HEK293 (cell line): ENCODE measurements around the gene IL6R.

Experiments
- CTCF ChIA-PET: fragments of 350-600 bp; formaldehyde crosslinking; extraction: SDS; loops from one replicate; lab custom pipeline; 2021; ENCODE audit warnings: antibody characterized with exemption; lab: Yijun Ruan, JAX
- POLR2A ChIA-PET: fragments of 300-600 bp; formaldehyde crosslinking; extraction: SDS; loops from one replicate; lab custom pipeline; 2020; ENCODE audit warnings: antibody characterized with exemption, inconsistent platforms; lab: Yijun Ruan, JAX
- H3K27ac ChIP-seq: fragments of 200-500 bp; sonication (Bioruptor generic); 2 replicates; pipeline ENCODE4 v1.5.1; 2014; ENCODE audit warnings: low read depth, low read length, control low read depth, inconsistent platforms; ENCODE audit errors: extremely low read depth
- H3K36me3 ChIP-seq, 2 experiments: fragments of 200-500 bp in 1 of 2; sonication (Bioruptor generic) in 1 of 2; 1 replicate in 1 of 2; 2 replicates in 1 of 2; pipeline ENCODE4 v1.5.1; 2014 to 2017; ENCODE audit warnings: inconsistent platforms in 2 of 2, low read length in 2 of 2; ENCODE audit not compliant: control insufficient read depth in 2 of 2, insufficient read depth in 1 of 2
- H3K4me1 ChIP-seq: fragments of 200-500 bp; sonication (Bioruptor generic); 2 replicates; pipeline ENCODE4 v1.5.1; 2014; ENCODE audit warnings: mild to moderate bottlenecking, low read length, inconsistent platforms; ENCODE audit not compliant: control insufficient read depth, insufficient read depth
- H3K4me3 ChIP-seq: 2 replicates; pipeline ENCODE4 v1.5.1; 2011; ENCODE audit warnings: low read depth, mild to moderate bottlenecking, control low read depth, low read length, moderate library complexity
- H3K9me3 ChIP-seq: fragments of 200-500 bp; sonication (Bioruptor generic); 2 replicates; pipeline ENCODE4 v1.5.1; 2014; ENCODE audit warnings: low read depth, low read length, inconsistent platforms; ENCODE audit not compliant: control insufficient read depth, insufficient read depth
- GFI1B ChIP-seq: fragments of 450-650 bp; formaldehyde crosslinking; IDR thresholded peaks from 2 replicates; pipeline ENCODE4 v1.5.1; 2016; ENCODE audit warnings: missing biosample characterization, missing genetic modification characterization
- KLF10 ChIP-seq: fragments of 450-650 bp; IDR thresholded peaks from 2 replicates; pipeline ENCODE4 v1.5.1; 2018; ENCODE audit warnings: missing biosample characterization, mild to moderate bottlenecking, missing genetic modification characterization
- RBAK ChIP-seq: fragments of 450-650 bp; formaldehyde crosslinking; IDR thresholded peaks from 2 replicates; pipeline ENCODE4 v1.5.1; 2016; ENCODE audit warnings: missing biosample characterization, missing genetic modification characterization
- SCRT2 ChIP-seq: fragments of 450-650 bp; formaldehyde crosslinking; IDR thresholded peaks from 2 replicates; pipeline ENCODE4 v1.5.1; 2016; ENCODE audit warnings: missing biosample characterization, missing genetic modification characterization
- SETDB1 ChIP-seq: IDR thresholded peaks from one replicate; pipeline ENCODE4 v1.6.1; 2017; ENCODE audit warnings: mild to moderate bottlenecking, low read length, moderate library complexity, mixed read lengths; ENCODE audit not compliant: insufficient read length
- ZBTB20 ChIP-seq: fragments of 450-650 bp; formaldehyde crosslinking; IDR thresholded peaks from 2 replicates; pipeline ENCODE4 v1.5.1; 2016; ENCODE audit warnings: missing biosample characterization, missing genetic modification characterization
- ZNF10 ChIP-seq: fragments of 450-650 bp; formaldehyde crosslinking; IDR thresholded peaks from 2 replicates; pipeline ENCODE4 v1.5.1; 2017; ENCODE audit warnings: missing biosample characterization, missing genetic modification characterization
- ZNF2 ChIP-seq: fragments of 450-650 bp; formaldehyde crosslinking; IDR thresholded peaks from 2 replicates; pipeline ENCODE4 v1.5.1; 2016; ENCODE audit warnings: missing biosample characterization, missing genetic modification characterization
- ZNF23 ChIP-seq: fragments of 450-650 bp; formaldehyde crosslinking; IDR thresholded peaks from 2 replicates; pipeline ENCODE4 v1.5.1; 2016; ENCODE audit warnings: missing biosample characterization, missing genetic modification characterization, borderline replicate concordance
- ZNF24 ChIP-seq: fragments of 450-650 bp; formaldehyde crosslinking; IDR thresholded peaks from 2 replicates; pipeline ENCODE4 v1.5.1; 2016; ENCODE audit warnings: missing biosample characterization, missing genetic modification characterization
- ZNF394 ChIP-seq: fragments of 450-650 bp; formaldehyde crosslinking; IDR thresholded peaks from 2 replicates; pipeline ENCODE4 v1.5.1; 2016; ENCODE audit warnings: missing biosample characterization, missing genetic modification characterization, mild to moderate bottlenecking, moderate library complexity, borderline replicate concordance
- ZNF423 ChIP-seq: fragments of 450-650 bp; formaldehyde crosslinking; IDR thresholded peaks from 2 replicates; pipeline ENCODE4 v1.5.1; 2016; ENCODE audit warnings: missing biosample characterization, missing genetic modification characterization
- ZNF530 ChIP-seq: fragments of 450-650 bp; formaldehyde crosslinking; IDR thresholded peaks from 2 replicates; pipeline ENCODE4 v1.5.1; 2016; ENCODE audit warnings: low read depth, missing biosample characterization, missing genetic modification characterization
- ZNF626 ChIP-seq: fragments of 450-650 bp; sonication (Bioruptor Pico); formaldehyde crosslinking; IDR thresholded peaks from 2 replicates; pipeline ENCODE4 v1.5.1; 2018; ENCODE audit warnings: missing biosample characterization, missing genetic modification characterization, inconsistent platforms
- ZNF654 ChIP-seq: fragments of 450-650 bp; formaldehyde crosslinking; IDR thresholded peaks from 2 replicates; pipeline ENCODE4 v1.5.1; 2016; ENCODE audit warnings: low read depth, missing biosample characterization, missing genetic modification characterization
- ZNF677 ChIP-seq: fragments of 450-650 bp; IDR thresholded peaks from 2 replicates; pipeline ENCODE4 v1.5.0; 2018; ENCODE audit warnings: missing biosample characterization, mild to moderate bottlenecking, missing genetic modification characterization, moderate library complexity
- ZNF843 ChIP-seq: fragments of 450-650 bp; formaldehyde crosslinking; IDR thresholded peaks from 2 replicates; pipeline ENCODE4 v1.5.1; 2016; ENCODE audit warnings: missing biosample characterization, missing genetic modification characterization
- ZSCAN30 ChIP-seq: fragments of 450-650 bp; IDR thresholded peaks from 2 replicates; pipeline ENCODE4 v1.5.1; 2018; ENCODE audit warnings: missing biosample characterization, mild to moderate bottlenecking, missing genetic modification characterization, moderate library complexity
- ZXDB ChIP-seq: fragments of 450-650 bp; formaldehyde crosslinking; IDR thresholded peaks from 2 replicates; pipeline ENCODE4 v1.5.1; 2016; ENCODE audit warnings: missing biosample characterization, missing genetic modification characterization
- TF ChIP-seq, protein P1 (sequence below): fragments of 450-650 bp; formaldehyde crosslinking; IDR thresholded peaks from 2 replicates; pipeline ENCODE4 v1.5.1; 2016; ENCODE audit warnings: missing biosample characterization, missing genetic modification characterization
- TF ChIP-seq, protein P2 (sequence below): fragments of 450-650 bp; formaldehyde crosslinking; IDR thresholded peaks from 2 replicates; pipeline ENCODE4 v1.5.1; 2016; ENCODE audit warnings: missing biosample characterization, missing genetic modification characterization
- TF ChIP-seq, protein P3 (sequence below): fragments of 450-650 bp; formaldehyde crosslinking; IDR thresholded peaks from 2 replicates; pipeline ENCODE4 v1.5.1; 2017; ENCODE audit warnings: missing biosample characterization, missing genetic modification characterization
- TF ChIP-seq, protein P4 (sequence below): sonication (generic); formaldehyde crosslinking; IDR thresholded peaks from 2 replicates; pipeline ENCODE4 v1.8.1; 2022; ENCODE audit warnings: mild to moderate bottlenecking, moderate library complexity, missing genetic modification reagents

The IL6R gene

GRCh38 chr1:154467434-154468102 is 62.4 kb downstream of the IL6R start:
- ChIA-PET POLR2A (no interaction called here), CTCF (interaction anchor here (0.6 to 1.7 kb wide), 3 partner anchors 67 to 133 kb away, joined by 3 to 6 read pairs (median 4); no protein-coding TSS in a partner anchor)

GRCh38 chr1:154468535-154469250 is 63.5 kb downstream of the IL6R start:
- H3K27ac ChIP-seq: no peak overlapping the region
- ChIA-PET CTCF (interaction anchor here (0.5 to 1.7 kb wide), 3 partner anchors 60 to 134 kb away, joined by 3 to 6 read pairs (median 4); no protein-coding TSS in a partner anchor), POLR2A (interaction anchor here (0.6 kb wide), 1 partner anchor 491 kb away, joined by 5 read pairs; no protein-coding TSS in a partner anchor)
- no peak overlapping the region for H3K4me3 ChIP-seq
- no peaks in the 10 kb centered on the region for H3K36me3 ChIP-seq
- no peaks in the 10 kb centered on the region for H3K9me3 ChIP-seq
- no peak for TF ChIP-seq GFI1B (tag by site-specific recombination)
- H3K4me1 ChIP-seq: no peaks in the 10 kb centered on the region

More at GRCh38 chr1:154467434-154468102, 62.4 kb downstream of the IL6R start:
- Histone ChIP-seq H3K9me3 (no peaks in the 10 kb centered on the region), H3K4me1 (no peaks in the 10 kb centered on the region), H3K27ac (no peak overlapping the region), H3K4me3 (no peak overlapping the region), H3K36me3 (no peaks in the 10 kb centered on the region)
- TF ChIP-seq, protein P1, sequence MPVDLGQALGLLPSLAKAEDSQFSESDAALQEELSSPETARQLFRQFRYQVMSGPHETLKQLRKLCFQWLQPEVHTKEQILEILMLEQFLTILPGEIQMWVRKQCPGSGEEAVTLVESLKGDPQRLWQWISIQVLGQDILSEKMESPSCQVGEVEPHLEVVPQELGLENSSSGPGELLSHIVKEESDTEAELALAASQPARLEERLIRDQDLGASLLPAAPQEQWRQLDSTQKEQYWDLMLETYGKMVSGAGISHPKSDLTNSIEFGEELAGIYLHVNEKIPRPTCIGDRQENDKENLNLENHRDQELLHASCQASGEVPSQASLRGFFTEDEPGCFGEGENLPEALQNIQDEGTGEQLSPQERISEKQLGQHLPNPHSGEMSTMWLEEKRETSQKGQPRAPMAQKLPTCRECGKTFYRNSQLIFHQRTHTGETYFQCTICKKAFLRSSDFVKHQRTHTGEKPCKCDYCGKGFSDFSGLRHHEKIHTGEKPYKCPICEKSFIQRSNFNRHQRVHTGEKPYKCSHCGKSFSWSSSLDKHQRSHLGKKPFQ (tag by site-specific recombination): no peak
- TF ChIP-seq RBAK (no peak), ZNF24 (tag by site-specific recombination) (no peak), ZNF10 (no peak), SCRT2 (no peak)
- TF ChIP-seq, protein P2, sequence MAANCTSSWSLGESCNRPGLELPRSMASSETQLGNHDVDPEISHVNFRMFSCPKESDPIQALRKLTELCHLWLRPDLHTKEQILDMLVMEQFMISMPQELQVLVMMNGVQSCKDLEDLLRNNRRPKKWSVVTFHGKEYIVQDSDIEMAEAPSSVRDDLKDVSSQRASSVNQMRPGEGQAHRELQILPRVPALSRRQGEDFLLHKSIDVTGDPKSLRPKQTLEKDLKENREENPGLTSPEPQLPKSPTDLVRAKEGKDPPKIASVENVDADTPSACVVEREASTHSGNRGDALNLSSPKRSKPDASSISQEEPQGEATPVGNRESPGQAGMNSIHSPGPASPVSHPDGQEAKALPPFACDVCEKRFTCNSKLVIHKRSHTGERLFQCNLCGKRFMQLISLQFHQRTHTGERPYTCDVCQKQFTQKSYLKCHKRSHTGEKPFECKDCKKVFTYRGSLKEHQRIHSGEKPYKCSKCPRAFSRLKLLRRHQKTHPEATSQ (tag by site-specific recombination): no peak

- POLR2A ChIA-PET: no interaction called here
- Histone ChIP-seq H3K4me3 (no peak overlapping the region), H3K36me3 (no peaks in the 10 kb centered on the region), H3K4me1 (no peaks in the 10 kb centered on the region), H3K27ac (no peak overlapping the region), H3K9me3 (no peaks in the 10 kb centered on the region)
- CTCF ChIA-PET: interaction anchor here (0.7 kb wide), 1 partner anchor 61 kb away, joined by 4 read pairs; no protein-coding TSS in a partner anchor
- TF ChIP-seq KLF10: no peak
- no peak for TF ChIP-seq ZNF394 (tag by site-specific recombination)
- TF ChIP-seq ZNF677 (tag by site-specific recombination): no peak
- no peak for TF ChIP-seq ZNF2 (tag by site-specific recombination)
- no peak for TF ChIP-seq ZNF530 (tag by site-specific recombination)
- no peak for TF ChIP-seq ZBTB20 (tag by site-specific recombination)
- no peak for TF ChIP-seq ZNF23
- TF ChIP-seq ZSCAN30 (tag by site-specific recombination): no peak
- TF ChIP-seq ZNF626 (tag by site-specific recombination): no peak
- TF ChIP-seq, protein P3, sequence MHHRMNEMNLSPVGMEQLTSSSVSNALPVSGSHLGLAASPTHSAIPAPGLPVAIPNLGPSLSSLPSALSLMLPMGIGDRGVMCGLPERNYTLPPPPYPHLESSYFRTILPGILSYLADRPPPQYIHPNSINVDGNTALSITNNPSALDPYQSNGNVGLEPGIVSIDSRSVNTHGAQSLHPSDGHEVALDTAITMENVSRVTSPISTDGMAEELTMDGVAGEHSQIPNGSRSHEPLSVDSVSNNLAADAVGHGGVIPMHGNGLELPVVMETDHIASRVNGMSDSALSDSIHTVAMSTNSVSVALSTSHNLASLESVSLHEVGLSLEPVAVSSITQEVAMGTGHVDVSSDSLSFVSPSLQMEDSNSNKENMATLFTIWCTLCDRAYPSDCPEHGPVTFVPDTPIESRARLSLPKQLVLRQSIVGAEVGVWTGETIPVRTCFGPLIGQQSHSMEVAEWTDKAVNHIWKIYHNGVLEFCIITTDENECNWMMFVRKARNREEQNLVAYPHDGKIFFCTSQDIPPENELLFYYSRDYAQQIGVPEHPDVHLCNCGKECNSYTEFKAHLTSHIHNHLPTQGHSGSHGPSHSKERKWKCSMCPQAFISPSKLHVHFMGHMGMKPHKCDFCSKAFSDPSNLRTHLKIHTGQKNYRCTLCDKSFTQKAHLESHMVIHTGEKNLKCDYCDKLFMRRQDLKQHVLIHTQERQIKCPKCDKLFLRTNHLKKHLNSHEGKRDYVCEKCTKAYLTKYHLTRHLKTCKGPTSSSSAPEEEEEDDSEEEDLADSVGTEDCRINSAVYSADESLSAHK (tag by site-specific recombination): no peak
- no peak for TF ChIP-seq ZXDB (tag by site-specific recombination)
- TF ChIP-seq SETDB1: no peak
- no peak for TF ChIP-seq ZNF423
- no peak for TF ChIP-seq ZNF843
- no peak for TF ChIP-seq ZNF654 (tag by site-specific recombination)
- TF ChIP-seq, protein P4, sequence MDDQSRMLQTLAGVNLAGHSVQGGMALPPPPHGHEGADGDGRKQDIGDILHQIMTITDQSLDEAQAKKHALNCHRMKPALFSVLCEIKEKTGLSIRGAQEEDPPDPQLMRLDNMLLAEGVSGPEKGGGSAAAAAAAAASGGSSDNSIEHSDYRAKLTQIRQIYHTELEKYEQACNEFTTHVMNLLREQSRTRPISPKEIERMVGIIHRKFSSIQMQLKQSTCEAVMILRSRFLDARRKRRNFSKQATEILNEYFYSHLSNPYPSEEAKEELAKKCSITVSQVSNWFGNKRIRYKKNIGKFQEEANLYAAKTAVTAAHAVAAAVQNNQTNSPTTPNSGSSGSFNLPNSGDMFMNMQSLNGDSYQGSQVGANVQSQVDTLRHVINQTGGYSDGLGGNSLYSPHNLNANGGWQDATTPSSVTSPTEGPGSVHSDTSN (CRISPR knock-in tag): no peak
Measured at GRCh38 chr1:154469844-154470560, 64.9 kb downstream of the IL6R start.
